ENCODE results near the gene ATXN7L1.

ATXN7L1 gene

GRCh38 chr7:105826143-105826542 is 50.3 kb downstream of the ATXN7L1 start:
- DNase-seq, result no peak

- DNase-seq, result no peak
These were observed 51.0 kb downstream of the ATXN7L1 start for GRCh38 chr7:105825371-105825770.

- no peak for DNase-seq
These were observed 53.6 kb downstream of the ATXN7L1 start for GRCh38 chr7:105822806-105823205.

GRCh38 chr7:105821527-105821926 is 54.9 kb downstream of the ATXN7L1 start:
- no peak for DNase-seq

GRCh38 chr7:105820363-105821066 is 55.9 kb downstream of the ATXN7L1 start:
- no peak for DNase-seq

- DNase-seq, result no peak
These were observed 56.8 kb downstream of the ATXN7L1 start for GRCh38 chr7:105819559-105819958.

- no peak for DNase-seq
These were observed 59.3 kb downstream of the ATXN7L1 start for GRCh38 chr7:105816954-105817615.

GRCh38 chr7:105816266-105816843 is 60.0 kb downstream of the ATXN7L1 start:
- no peak for DNase-seq

GRCh38 chr7:105815576-105815975 is 60.8 kb downstream of the ATXN7L1 start:
- no peak for DNase-seq

- no peak for DNase-seq
These were observed 61.9 kb downstream of the ATXN7L1 start for GRCh38 chr7:105814481-105814880.

GRCh38 chr7:105811189-105811847 is 65.1 kb downstream of the ATXN7L1 start:
- no peak for DNase-seq

- no peak for DNase-seq
These were observed 65.8 kb downstream of the ATXN7L1 start for GRCh38 chr7:105810556-105810955.

GRCh38 chr7:105808703-105809590 is 67.5 kb downstream of the ATXN7L1 start:
- DNase-seq, result no peak

GRCh38 chr7:105808209-105808608 is 68.2 kb downstream of the ATXN7L1 start:
- no peak for DNase-seq

GRCh38 chr7:105807448-105807762 is 69.0 kb downstream of the ATXN7L1 start:
- no peak for DNase-seq

- peak in 1 of 2 experiments; percentile 4 for DNase-seq
These were observed 69.6 kb downstream of the ATXN7L1 start for GRCh38 chr7:105806592-105807447.

- no peak for DNase-seq
These were observed 70.9 kb downstream of the ATXN7L1 start for GRCh38 chr7:105805447-105806019.

GRCh38 chr7:105803429-105803736 is 73.0 kb downstream of the ATXN7L1 start:
- no peak for DNase-seq

GRCh38 chr7:105802604-105803428 is 73.6 kb downstream of the ATXN7L1 start:
- no peak for DNase-seq

GRCh38 chr7:105800849-105801534 is 75.4 kb downstream of the ATXN7L1 start:
- DNase-seq, result no peak

Data from cerebellar nuclear complex (tissue), 1 donor.